Left renal pelvis (tissue), 4 donors: ENCODE measurements around the gene AKT2. TPM values are rescaled to one million over a fixed set of nuclear protein-coding genes. Genes with fewer than 3 reads are reported as not detected.
A peak's percentile ranks its signal among the peaks of the same experiment; 100 is the strongest.
"Not testable (repeated sequence)": the region's sequence is repeated elsewhere in the genome, so short reads cannot be mapped to it uniquely, and the experiment has no call there.

Experiments used
- DNase-seq, 4 donors: peaks; one replicate each; pipeline ENCODE4 v3.0.0-alpha.2; 2013; ENCODE audit warnings: low read depth in 4 of 4, low spot score in 3 of 4
- polyA plus RNA-seq, 4 donors: library from polyadenylated mRNA; unstranded; fragments of 120-200 nt; gene quantifications; one replicate each; pipeline ENCODE4 v1.2.1, GENCODE V29; 2013; ENCODE audit not compliant: insufficient read length in 4 of 4

AKT2 gene
- polyA plus RNA-seq, 4 donors, result 139 to 203 (median 168) TPM

- no peak for DNase-seq
Measured at GRCh38 chr19:40223135-40223822, 61.9 kb downstream of the AKT2 start.

GRCh38 chr19:40221858-40222619 is 63.1 kb downstream of the AKT2 start:
- DNase-seq, result peak in 3 of 4 donors; percentile 49 to 65 (median 64)

GRCh38 chr19:40220674-40221073 is 64.5 kb downstream of the AKT2 start:
- no peak for DNase-seq

GRCh38 chr19:40219721-40220276 is 65.3 kb downstream of the AKT2 start:
- no peak for DNase-seq

- DNase-seq, result not testable (repeated sequence)
Measured at GRCh38 chr19:40219029-40219428, 66.1 kb downstream of the AKT2 start.

GRCh38 chr19:40217934-40218890 is 66.9 kb downstream of the AKT2 start, which contains the start of gene TTC9B:
Gene TTC9B (minus strand): TSS chr19:40218384. CDS start chr19:40218381, 3 bp downstream.
- no peak for DNase-seq

GRCh38 chr19:40217027-40217810 is 67.9 kb downstream of the AKT2 start:
- no peak for DNase-seq

GRCh38 chr19:40216777-40217026 is 68.4 kb downstream of the AKT2 start:
- no peak for DNase-seq

GRCh38 chr19:40216013-40216776 is 69.0 kb downstream of the AKT2 start:
- no peak for DNase-seq

- no peak for DNase-seq
Measured at GRCh38 chr19:40214936-40215335, 70.2 kb downstream of the AKT2 start.

GRCh38 chr19:40213882-40214570 is 71.1 kb downstream of the AKT2 start:
- DNase-seq, result no peak

- no peak for DNase-seq
Measured at GRCh38 chr19:40213251-40213829, 71.8 kb downstream of the AKT2 start.

- DNase-seq, result no peak
Measured at GRCh38 chr19:40210889-40211288, 74.3 kb downstream of the AKT2 start.

- DNase-seq, result no peak
Measured at GRCh38 chr19:40208602-40209001, 76.5 kb downstream of the AKT2 start.

- DNase-seq, result no peak
Measured at GRCh38 chr19:40205760-40206159, 79.4 kb downstream of the AKT2 start.

GRCh38 chr19:40204381-40204780 is 80.8 kb downstream of the AKT2 start:
- DNase-seq, result no peak

GRCh38 chr19:40200341-40201099 is 84.6 kb downstream of the AKT2 start:
- no peak for DNase-seq
